ENCODE measurements around the gene CNDP1. TPM values are rescaled to one million over a fixed set of nuclear protein-coding genes. Genes with fewer than 3 reads are reported as not detected.

Gene CNDP1
- total RNA-seq, 1 donor from 2014 or later = 0.48 TPM

- no peaks in the 10 kb centered on the region for H3K36me3 Mint-ChIP-seq
- DNase-seq (ENCODE audit: extremely low spot score, unreplicated experiment) = no peak
- H3K4me3 Mint-ChIP-seq = no peak overlapping the region
- H3K27me3 Mint-ChIP-seq = peaks cover 3% of the 10 kb centered on the region
- no peak overlapping the region for H3K27ac Mint-ChIP-seq
- peaks cover 4% of the 10 kb centered on the region for H3K4me1 Mint-ChIP-seq (ENCODE audit: unreplicated experiment)
- H3K9me3 Mint-ChIP-seq = peaks cover 6% of the 10 kb centered on the region
- no peak for TF ChIP-seq CTCF (conservative IDR thresholded peaks at IDR 0.05)
Observed at GRCh38 chr18:74534981-74535649, 815 bp downstream of the CNDP1 start.

GRCh38 chr18:74539289-74539688 is 5.0 kb downstream of the CNDP1 start:
- no peak for DNase-seq (ENCODE audit: extremely low spot score, unreplicated experiment)
- Mint-ChIP-seq H3K27me3 (peaks cover 3% of the 10 kb centered on the region), H3K36me3 (no peaks in the 10 kb centered on the region), H3K9me3 (peaks cover 6% of the 10 kb centered on the region), H3K4me1 (ENCODE audit: unreplicated experiment) (peaks cover 14% of the 10 kb centered on the region), H3K4me3 (no peak overlapping the region), H3K27ac (no peak overlapping the region)
- no peak for TF ChIP-seq CTCF (conservative IDR thresholded peaks at IDR 0.05)

- peaks cover 3% of the 10 kb centered on the region for H3K27me3 Mint-ChIP-seq
- H3K27ac Mint-ChIP-seq = no peak overlapping the region
- H3K9me3 Mint-ChIP-seq = peaks cover 6% of the 10 kb centered on the region
- DNase-seq (ENCODE audit: extremely low spot score, unreplicated experiment) = no peak
- H3K4me1 Mint-ChIP-seq (ENCODE audit: unreplicated experiment) = peaks cover 10% of the 10 kb centered on the region
- H3K4me3 Mint-ChIP-seq = no peak overlapping the region
- no peaks in the 10 kb centered on the region for H3K36me3 Mint-ChIP-seq
- no peak for TF ChIP-seq CTCF (conservative IDR thresholded peaks at IDR 0.05)
Observed at GRCh38 chr18:74540652-74541421, 6.5 kb downstream of the CNDP1 start.

GRCh38 chr18:74541703-74542555 is 7.6 kb downstream of the CNDP1 start:
- Mint-ChIP-seq H3K36me3 (no peaks in the 10 kb centered on the region), H3K4me1 (ENCODE audit: unreplicated experiment) (peaks cover 14% of the 10 kb centered on the region), H3K27ac (no peak overlapping the region)

More at GRCh38 chr18:74541703-74542555, 7.6 kb downstream of the CNDP1 start:
- Mint-ChIP-seq H3K9me3 (peaks cover 4% of the 10 kb centered on the region), H3K27me3 (peaks cover 3% of the 10 kb centered on the region), H3K4me3 (no peak overlapping the region)
- no peak for DNase-seq (ENCODE audit: extremely low spot score, unreplicated experiment)
- no peak for TF ChIP-seq CTCF (conservative IDR thresholded peaks at IDR 0.05)

Measured in type B pancreatic cell (in vitro differentiated cells).